GM21360 (cell line): ENCODE results near the gene FKTN.
A peak's percentile ranks its signal among the peaks of the same experiment; 100 is the strongest.

Experiments used
- ATAC-seq: cut with Tn5 transposase; IDR thresholded peaks from one replicate; pipeline ENCODE4 v1.9.1; 2021; ENCODE audit warnings: mild to moderate bottlenecking, moderate library complexity; ENCODE audit not compliant: unreplicated experiment

The FKTN gene

GRCh38 chr9:105625088-105625487 lies 67.2 kb downstream of the FKTN start:
- no peak for ATAC-seq

DNA sequence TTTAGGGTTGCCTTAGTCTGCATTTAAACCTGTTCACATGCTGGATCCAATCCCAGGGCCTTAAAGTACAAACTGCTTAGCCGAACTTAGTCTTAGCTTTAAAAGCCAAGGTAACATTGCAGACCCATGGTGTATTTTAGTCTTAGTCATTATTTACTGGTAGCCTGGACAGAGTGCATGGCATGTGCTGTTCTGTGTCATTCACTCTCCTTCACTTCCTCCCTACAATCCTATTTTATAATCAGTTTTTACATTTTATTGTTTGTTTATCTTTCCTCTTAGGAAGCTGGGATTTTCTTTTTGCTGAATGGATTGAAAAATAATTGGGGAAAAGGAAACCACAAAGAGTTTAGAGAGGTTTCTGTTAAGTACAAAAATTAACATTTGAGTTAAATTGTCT lies 74.9 kb downstream of the FKTN start:
- ATAC-seq, result no peak

GRCh38 chr9:105633411-105633810 lies 75.5 kb downstream of the FKTN start:
- no peak for ATAC-seq

DNA sequence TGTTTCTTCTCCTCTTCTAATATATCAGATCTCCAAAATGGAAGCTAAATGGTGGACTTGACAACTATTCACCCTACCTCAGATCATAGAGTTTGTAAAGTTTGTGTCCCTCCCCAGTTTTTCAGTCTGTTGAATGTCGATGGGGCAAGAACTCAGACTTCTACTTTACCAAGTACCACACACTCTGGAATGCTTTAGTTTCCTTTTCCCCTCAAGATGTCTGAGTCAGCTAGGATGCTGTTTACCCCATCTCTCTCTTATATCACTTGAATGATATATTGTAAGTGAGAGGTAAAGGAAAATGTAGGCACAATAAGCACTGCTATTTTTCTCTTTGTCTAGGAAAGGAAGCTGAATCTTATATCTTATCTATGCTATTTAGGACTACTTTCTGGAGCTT lies 78.4 kb downstream of the FKTN start:
- ATAC-seq, result no peak

- no peak for ATAC-seq
Measured at GRCh38 chr9:105637787-105638395, 80.0 kb downstream of the FKTN start.

DNA sequence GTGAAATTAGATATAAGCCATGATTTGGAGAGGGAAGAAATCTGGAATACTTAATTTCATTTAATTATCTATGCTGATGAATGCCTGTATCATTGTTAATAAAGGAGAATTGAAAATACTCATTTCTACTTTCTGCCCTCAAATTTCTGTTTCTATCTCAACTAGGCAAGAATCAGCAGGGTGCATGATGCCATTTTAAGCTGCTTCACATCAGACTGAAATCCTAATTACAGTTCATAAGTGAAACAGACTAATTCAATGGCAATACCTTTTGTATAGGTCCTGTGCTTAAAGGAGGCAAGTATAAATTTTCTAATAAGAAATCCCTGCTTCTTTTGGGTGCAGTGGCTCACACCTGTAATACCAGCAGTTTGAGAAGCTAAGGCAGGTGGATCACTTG lies 82.0 kb downstream of the FKTN start:
- ATAC-seq, result no peak

GRCh38 chr9:105643795-105644194 lies 85.9 kb downstream of the FKTN start:
- no peak for ATAC-seq

DNA sequence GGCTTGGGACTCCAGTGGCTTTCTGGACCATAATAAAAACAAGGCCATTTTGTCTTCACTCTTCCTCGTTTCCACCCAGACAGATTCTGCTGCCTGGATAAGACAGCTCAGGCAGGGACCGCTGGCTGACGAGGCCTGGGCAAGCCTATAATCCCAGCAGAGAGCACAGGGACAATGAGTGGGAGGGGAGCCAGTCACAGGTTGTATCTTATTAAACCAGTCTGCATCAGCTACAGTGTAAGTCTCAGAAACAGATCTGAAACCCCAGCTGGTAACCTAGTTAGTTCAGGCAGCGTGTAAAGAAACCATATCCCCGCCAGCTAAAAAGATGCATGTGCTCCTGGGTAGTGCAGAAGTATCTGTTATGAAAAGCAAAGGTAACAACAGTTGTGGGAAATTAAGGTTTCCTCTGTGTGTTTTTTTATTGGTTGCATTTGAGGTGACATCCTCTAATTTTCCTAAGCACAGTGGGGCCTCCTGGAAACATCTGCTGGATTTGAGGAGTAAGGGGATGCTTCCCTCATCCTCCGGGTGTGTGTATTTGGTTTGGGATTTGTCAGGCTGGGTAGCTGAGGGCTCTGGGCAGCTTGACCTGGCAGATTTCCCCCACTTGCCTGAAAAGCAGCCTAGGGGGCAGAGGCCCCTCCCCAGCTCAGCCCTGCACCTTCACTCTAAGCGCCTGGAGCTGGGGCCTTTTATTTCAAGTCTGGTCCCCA lies 89.1 kb downstream of the FKTN start:
- no peak for ATAC-seq

GRCh38 chr9:105647595-105648349 lies 89.8 kb downstream of the FKTN start:
- ATAC-seq, result no peak

DNA sequence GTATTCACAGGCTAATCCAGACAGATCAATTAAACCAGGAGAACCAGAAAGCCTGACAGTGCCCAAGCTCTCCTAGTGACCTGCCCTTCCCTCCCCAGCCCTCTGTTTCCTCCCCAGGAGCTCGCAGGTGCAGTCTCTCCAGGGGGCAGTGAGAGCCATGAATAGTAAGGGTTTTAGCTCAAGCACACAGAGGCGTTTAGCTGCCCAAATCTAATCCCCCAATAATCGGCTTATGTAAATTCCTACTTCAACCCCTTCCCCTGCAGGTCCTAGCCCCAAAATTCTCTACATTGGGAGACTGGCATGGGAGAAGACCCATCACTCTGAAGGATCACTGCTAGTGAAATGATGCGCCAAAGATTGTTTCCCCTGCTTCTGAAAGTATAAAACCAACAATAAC lies 93.9 kb downstream of the FKTN start:
- no peak for ATAC-seq

GRCh38 chr9:105656131-105656921 lies 98.4 kb downstream of the FKTN start:
- peak; percentile 61 for ATAC-seq

DNA sequence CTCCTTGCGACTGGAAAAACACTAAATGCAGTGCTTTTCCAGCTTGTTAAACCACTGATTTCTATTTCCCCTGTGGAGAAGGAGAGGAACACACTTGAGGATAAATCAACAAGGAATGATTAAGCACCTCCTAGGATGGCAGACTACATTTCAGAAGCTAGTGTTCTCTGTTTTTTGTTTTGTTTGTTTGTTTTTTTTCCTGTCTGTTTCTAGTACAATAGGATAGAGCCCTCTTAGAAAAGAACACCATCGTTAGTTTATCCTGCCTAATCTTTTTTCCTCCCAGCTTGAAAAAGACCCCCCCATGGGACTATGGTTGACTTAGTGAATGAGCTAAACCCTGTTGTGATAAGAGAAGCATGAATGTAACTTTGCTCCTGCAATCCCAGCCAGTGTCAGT lies 100.4 kb downstream of the FKTN start:
- no peak for ATAC-seq

- ATAC-seq, result no peak
Measured at GRCh38 chr9:105661011-105661410, 103.1 kb downstream of the FKTN start.

DNA sequence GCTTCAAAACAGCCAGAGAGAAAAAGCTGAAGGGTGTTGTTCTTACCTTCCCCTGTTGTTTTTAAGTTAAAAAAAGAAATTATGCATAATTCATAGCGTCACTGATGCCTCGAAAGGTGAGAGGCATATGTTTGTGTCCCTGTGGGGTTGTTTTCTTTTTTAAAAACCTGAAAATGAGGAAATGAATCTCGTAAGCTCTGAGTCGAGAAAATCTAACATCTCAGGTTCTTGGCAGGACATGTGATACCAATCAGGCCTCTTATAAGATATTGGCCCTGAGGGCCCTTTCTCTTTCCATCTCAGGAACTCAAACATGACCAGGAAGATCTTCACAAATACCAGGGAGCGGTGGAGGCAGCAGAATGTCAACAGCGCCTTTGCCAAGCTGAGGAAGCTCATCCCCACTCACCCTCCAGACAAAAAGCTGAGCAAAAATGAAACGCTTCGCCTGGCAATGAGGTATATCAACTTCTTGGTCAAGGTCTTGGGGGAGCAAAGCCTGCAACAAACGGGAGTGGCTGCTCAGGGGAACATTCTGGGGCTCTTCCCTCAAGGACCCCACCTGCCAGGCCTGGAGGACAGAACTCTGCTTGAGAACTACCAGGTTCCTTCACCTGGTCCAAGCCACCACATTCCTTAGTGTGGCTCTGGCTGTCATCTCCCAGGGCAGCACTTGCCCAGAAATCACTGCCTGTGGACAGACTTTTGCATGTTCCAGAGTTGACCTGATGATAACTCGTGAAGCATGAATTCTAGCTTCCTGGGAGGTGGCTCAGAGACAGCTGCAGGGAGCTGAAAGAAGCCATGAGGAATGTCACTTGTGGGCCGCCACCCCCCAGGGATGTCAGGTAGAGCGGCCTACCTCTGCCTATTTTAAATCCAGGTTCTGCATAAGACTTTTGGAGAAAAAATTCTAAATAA lies 104.5 kb downstream of the FKTN start, which contains the start of gene TAL2:
Gene TAL2 (plus strand): TSS at position 274 of the 921 bp plus-strand sequence. CDS start 40 bp downstream, at position 314.
- ATAC-seq, result peak; percentile 87

DNA sequence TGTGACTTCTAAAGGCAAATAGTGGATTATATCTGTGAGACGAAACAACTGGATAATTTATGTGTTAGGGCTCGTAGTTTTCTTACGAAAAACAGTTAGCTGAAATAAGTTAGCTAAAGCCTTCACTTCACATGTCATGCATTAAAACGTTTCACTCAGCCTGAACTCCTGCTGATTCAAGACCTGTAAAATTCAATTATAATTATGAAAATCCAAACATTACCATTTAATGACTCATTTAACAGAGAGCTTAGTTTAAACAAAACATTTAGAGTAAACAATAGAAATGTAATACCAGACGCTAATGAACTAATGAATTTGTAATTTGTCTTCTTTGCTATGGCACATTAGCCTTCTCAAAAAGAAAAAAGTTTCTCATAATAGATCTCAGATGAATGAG lies 106.0 kb downstream of the FKTN start:
- no peak for ATAC-seq

DNA sequence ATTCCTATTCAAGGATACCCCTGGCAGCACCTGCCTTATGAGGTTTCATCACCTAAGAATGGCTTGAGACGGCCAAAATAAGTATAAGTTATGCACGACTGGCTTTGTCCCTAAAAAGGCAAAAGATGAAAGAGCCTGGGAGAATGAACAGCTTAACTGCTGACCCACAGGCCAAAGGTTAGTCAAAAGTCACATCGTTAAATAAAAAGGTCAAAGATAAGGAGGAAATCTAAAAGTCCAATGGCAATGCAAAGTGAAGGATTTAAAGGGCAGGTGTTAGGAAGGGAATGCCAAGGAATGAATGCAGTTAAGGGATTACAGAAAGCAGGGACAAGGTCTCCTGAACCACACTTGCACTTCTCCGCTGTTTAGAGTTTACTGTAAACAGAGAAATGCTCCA lies 109.9 kb downstream of the FKTN start:
- ATAC-seq, result no peak

DNA sequence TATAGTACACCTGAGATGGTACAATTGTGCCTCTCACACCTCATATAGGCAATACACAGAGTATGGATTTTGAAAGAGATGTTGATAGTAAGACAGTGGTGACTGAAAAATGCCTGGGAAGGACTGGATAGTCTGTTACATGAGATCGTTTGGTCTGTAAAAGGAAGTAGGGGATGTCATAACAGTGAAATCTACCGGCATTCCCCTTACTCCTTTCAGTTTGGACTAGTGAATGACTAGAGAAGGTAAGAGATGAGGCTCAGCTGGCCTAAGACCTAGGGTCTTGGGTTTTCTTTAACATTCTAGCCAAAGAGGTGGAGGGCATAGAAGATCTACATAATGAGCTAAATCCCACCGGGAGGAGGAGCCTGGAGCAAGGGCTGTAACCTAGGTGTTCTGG lies 112.4 kb downstream of the FKTN start:
- ATAC-seq, result no peak

GRCh38 chr9:105670775-105671174 lies 112.8 kb downstream of the FKTN start:
- no peak for ATAC-seq

- no peak for ATAC-seq
Measured at GRCh38 chr9:105672711-105673234, 114.8 kb downstream of the FKTN start.

DNA sequence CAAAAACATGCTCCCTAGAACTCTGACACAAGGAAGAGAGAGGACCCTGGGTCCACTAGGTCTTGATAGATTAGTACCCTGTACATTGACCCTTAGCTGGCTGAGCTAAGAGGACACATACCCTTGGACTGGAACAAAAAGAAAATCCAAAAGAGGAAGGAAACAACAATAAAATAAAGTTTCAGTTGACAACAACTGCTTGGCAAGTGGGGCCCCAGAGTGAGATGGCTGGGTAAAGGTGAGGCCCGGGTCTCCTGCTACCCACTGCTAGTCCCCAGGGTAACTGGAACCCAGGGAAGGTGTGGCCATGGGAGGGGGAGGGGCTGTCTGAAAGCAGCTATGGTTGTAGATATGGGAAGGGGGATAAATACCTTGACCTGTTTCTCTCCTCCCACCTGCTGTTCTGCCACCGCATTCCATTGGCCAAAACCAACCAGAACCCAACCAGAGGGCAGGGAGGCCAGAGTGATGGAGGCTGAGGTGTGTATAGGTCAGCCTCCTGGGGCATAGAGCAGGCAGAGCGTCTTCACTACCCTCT lies 116.0 kb downstream of the FKTN start:
- no peak for ATAC-seq
